ENCODE data around the gene HDAC8.

HDAC8 gene

GRCh38 chrX:72312311-72312940 is 260.2 kb downstream of the HDAC8 start:
- H3K4me3 ChIP-seq (ENCODE audit: low read length) = no peak overlapping the region
- H3K27me3 ChIP-seq (ENCODE audit: insufficient read depth, low read length) = peaks cover 44% of the 10 kb centered on the region
- no peak overlapping the region for H2AFZ ChIP-seq (ENCODE audit: low read depth, low read length)
- peaks cover 3% of the 10 kb centered on the region for H3K4me1 ChIP-seq (ENCODE audit: insufficient read depth, low read length)
- no peaks in the 10 kb centered on the region for H3K9me3 ChIP-seq (ENCODE audit: low read length)
- no peaks in the 10 kb centered on the region for H3K36me3 ChIP-seq (ENCODE audit: insufficient read depth, low read length)

GRCh38 chrX:72309297-72310071 is 263.2 kb downstream of the HDAC8 start:
- Histone ChIP-seq H3K9me3 (ENCODE audit: low read length) (no peaks in the 10 kb centered on the region), H3K4me1 (ENCODE audit: insufficient read depth, low read length) (peaks cover 5% of the 10 kb centered on the region), H3K4me3 (ENCODE audit: low read length) (peak overlapping the region; percentile 34), H2AFZ (ENCODE audit: low read depth, low read length) (peak overlapping the region; percentile 2), H3K36me3 (ENCODE audit: insufficient read depth, low read length) (no peaks in the 10 kb centered on the region), H3K27me3 (ENCODE audit: insufficient read depth, low read length) (peaks cover 52% of the 10 kb centered on the region)

- H2AFZ ChIP-seq (ENCODE audit: low read depth, low read length) = peak overlapping the region; percentile 2
- no peaks in the 10 kb centered on the region for H3K36me3 ChIP-seq (ENCODE audit: insufficient read depth, low read length)
- H3K4me1 ChIP-seq (ENCODE audit: insufficient read depth, low read length) = peaks cover 7% of the 10 kb centered on the region
- peaks cover 45% of the 10 kb centered on the region for H3K27me3 ChIP-seq (ENCODE audit: insufficient read depth, low read length)
- peak overlapping the region; percentile 34 for H3K4me3 ChIP-seq (ENCODE audit: low read length)
- no peaks in the 10 kb centered on the region for H3K9me3 ChIP-seq (ENCODE audit: low read length)
Measured at GRCh38 chrX:72308566-72309296, 263.9 kb downstream of the HDAC8 start.

GRCh38 chrX:72308209-72308565 is 264.5 kb downstream of the HDAC8 start:
- no peaks in the 10 kb centered on the region for H3K36me3 ChIP-seq (ENCODE audit: insufficient read depth, low read length)
- no peak overlapping the region for H3K4me3 ChIP-seq (ENCODE audit: low read length)
- peaks cover 40% of the 10 kb centered on the region for H3K27me3 ChIP-seq (ENCODE audit: insufficient read depth, low read length)
- H2AFZ ChIP-seq (ENCODE audit: low read depth, low read length) = no peak overlapping the region
- peaks cover 7% of the 10 kb centered on the region for H3K4me1 ChIP-seq (ENCODE audit: insufficient read depth, low read length)
- H3K9me3 ChIP-seq (ENCODE audit: low read length) = no peaks in the 10 kb centered on the region

GRCh38 chrX:72307646-72308051 is 265.0 kb downstream of the HDAC8 start:
- H3K4me1 ChIP-seq (ENCODE audit: insufficient read depth, low read length) = peaks cover 7% of the 10 kb centered on the region
- H3K36me3 ChIP-seq (ENCODE audit: insufficient read depth, low read length) = no peaks in the 10 kb centered on the region
- no peak overlapping the region for H3K4me3 ChIP-seq (ENCODE audit: low read length)
- H3K9me3 ChIP-seq (ENCODE audit: low read length) = no peaks in the 10 kb centered on the region
- H2AFZ ChIP-seq (ENCODE audit: low read depth, low read length) = peak overlapping the region; percentile 40
- peaks cover 43% of the 10 kb centered on the region for H3K27me3 ChIP-seq (ENCODE audit: insufficient read depth, low read length)

GRCh38 chrX:72306851-72307645 is 265.6 kb downstream of the HDAC8 start:
- Histone ChIP-seq H3K4me3 (ENCODE audit: low read length) (peak overlapping the region; percentile 69), H3K4me1 (ENCODE audit: insufficient read depth, low read length) (peaks cover 7% of the 10 kb centered on the region), H3K27me3 (ENCODE audit: insufficient read depth, low read length) (peaks cover 40% of the 10 kb centered on the region), H3K36me3 (ENCODE audit: insufficient read depth, low read length) (no peaks in the 10 kb centered on the region), H3K9me3 (ENCODE audit: low read length) (no peaks in the 10 kb centered on the region), H2AFZ (ENCODE audit: low read depth, low read length) (peak overlapping the region; percentile 40)

- H3K9me3 ChIP-seq (ENCODE audit: low read length) = no peaks in the 10 kb centered on the region
- peaks cover 2% of the 10 kb centered on the region for H3K36me3 ChIP-seq (ENCODE audit: insufficient read depth, low read length)
- peaks cover 42% of the 10 kb centered on the region for H3K27me3 ChIP-seq (ENCODE audit: insufficient read depth, low read length)
- peaks cover 7% of the 10 kb centered on the region for H3K4me1 ChIP-seq (ENCODE audit: insufficient read depth, low read length)
- peak overlapping the region; percentile 69 for H3K4me3 ChIP-seq (ENCODE audit: low read length)
- peak overlapping the region; percentile 49 for H2AFZ ChIP-seq (ENCODE audit: low read depth, low read length)
Measured at GRCh38 chrX:72306085-72306801, 266.4 kb downstream of the HDAC8 start.

DNA sequence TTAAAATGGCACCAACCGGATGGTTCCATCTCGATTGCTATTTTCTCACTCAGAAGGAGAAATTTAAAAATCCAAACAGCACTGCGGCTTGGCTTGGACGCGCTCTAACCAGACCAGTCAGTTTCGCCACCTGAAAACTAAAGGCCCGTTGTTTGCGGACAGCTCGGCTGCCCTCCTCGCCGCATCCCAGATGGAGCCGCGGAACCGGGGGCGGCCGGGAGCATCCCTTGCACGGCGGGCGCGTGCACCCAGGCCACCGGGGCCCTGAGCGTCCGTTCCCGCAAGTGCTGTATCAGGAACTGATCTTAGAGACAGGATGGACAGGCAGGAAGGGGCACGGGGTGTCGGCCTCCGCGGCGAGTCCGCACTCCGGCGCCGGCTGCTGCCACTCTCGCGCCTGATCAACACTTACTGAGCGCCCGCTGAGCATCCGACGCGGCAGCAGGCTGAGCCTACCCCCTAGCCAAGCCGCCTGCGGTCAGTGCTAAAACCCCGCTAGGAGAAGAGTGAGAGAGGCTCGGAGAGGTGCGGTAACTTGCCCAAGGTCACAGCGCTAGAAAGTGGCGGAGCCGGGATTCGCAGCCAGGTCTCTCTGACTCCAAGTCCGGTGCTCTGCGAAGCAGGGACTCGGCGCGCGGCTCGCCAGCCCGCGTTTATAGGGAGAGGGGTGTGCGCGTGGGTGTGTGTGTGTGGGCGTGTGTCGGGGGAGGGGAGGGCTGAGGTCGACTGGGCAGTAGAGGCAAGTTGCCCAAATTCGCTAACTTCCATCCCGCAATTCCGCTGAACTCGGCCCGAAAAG is 267.2 kb downstream of the HDAC8 start, which contains the start of gene CITED1:
CITED1 (minus strand) TSS at position 629 of the 799 bp plus-strand sequence. CDS start 3,045 bp downstream, outside the sequence.
- H3K9me3 ChIP-seq (ENCODE audit: low read length) = no peaks in the 10 kb centered on the region
- peaks cover 5% of the 10 kb centered on the region for H3K36me3 ChIP-seq (ENCODE audit: insufficient read depth, low read length)
- peak within 1 kb of the TSS; percentile 69 for H3K4me3 ChIP-seq (ENCODE audit: low read length)
- H3K27me3 ChIP-seq (ENCODE audit: insufficient read depth, low read length) = peaks cover 49% of the 10 kb centered on the region
- peak within 1 kb of the TSS; percentile 49 for H2AFZ ChIP-seq (ENCODE audit: low read depth, low read length)
- H3K4me1 ChIP-seq (ENCODE audit: insufficient read depth, low read length) = peaks cover 7% of the 10 kb centered on the region

DNA sequence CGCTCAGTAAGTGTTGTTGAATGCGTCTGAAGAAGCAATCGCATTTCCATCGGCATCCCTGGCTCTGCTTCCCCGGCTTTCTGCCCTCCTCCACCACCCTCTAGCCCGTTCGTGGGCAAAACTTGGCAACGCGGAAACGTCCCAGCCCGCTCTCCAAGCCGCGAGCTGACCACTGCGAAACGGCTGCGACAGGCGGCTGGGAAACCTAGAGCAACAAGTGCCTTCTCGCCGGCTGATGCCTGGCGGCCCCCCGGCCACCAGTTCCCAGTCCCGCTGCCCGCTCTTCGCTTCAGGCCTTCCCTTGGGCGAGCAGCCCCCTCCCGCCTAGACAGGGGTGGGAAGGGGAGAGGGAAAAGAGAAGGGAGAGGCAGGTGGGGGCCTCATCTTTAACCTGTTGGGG is 267.8 kb downstream of the HDAC8 start:
- Histone ChIP-seq H2AFZ (ENCODE audit: low read depth, low read length) (peak overlapping the region; percentile 49), H3K36me3 (ENCODE audit: insufficient read depth, low read length) (peaks cover 5% of the 10 kb centered on the region), H3K4me3 (ENCODE audit: low read length) (peak overlapping the region; percentile 69), H3K9me3 (ENCODE audit: low read length) (no peaks in the 10 kb centered on the region), H3K27me3 (ENCODE audit: insufficient read depth, low read length) (peaks cover 50% of the 10 kb centered on the region), H3K4me1 (ENCODE audit: insufficient read depth, low read length) (peaks cover 7% of the 10 kb centered on the region)

DNA sequence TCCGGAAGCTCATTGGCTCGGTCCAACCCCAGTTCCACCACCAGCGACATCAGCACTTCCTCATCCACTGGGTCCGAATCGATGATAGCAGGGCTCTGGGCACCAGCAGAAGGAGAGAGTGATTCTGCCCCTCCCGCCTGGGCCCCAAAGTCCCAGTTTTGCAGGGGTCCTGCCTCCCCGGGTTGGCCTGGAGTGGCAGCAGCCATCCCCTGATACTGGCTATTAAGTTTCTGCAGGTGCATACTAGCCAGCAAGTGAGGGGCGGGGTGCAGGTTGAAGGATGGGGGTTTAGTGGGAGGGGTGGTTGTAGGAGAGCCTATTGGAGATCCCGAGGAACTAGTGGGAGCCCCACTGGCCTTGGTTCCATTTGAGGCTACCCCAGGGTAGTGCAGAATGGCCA is 270.9 kb downstream of the HDAC8 start:
- Histone ChIP-seq H3K4me3 (ENCODE audit: low read length) (no peak overlapping the region), H3K36me3 (ENCODE audit: insufficient read depth, low read length) (peaks cover 5% of the 10 kb centered on the region), H3K27me3 (ENCODE audit: insufficient read depth, low read length) (peaks cover 33% of the 10 kb centered on the region), H3K9me3 (ENCODE audit: low read length) (no peaks in the 10 kb centered on the region), H2AFZ (ENCODE audit: low read depth, low read length) (no peak overlapping the region), H3K4me1 (ENCODE audit: insufficient read depth, low read length) (peaks cover 2% of the 10 kb centered on the region)

DNA sequence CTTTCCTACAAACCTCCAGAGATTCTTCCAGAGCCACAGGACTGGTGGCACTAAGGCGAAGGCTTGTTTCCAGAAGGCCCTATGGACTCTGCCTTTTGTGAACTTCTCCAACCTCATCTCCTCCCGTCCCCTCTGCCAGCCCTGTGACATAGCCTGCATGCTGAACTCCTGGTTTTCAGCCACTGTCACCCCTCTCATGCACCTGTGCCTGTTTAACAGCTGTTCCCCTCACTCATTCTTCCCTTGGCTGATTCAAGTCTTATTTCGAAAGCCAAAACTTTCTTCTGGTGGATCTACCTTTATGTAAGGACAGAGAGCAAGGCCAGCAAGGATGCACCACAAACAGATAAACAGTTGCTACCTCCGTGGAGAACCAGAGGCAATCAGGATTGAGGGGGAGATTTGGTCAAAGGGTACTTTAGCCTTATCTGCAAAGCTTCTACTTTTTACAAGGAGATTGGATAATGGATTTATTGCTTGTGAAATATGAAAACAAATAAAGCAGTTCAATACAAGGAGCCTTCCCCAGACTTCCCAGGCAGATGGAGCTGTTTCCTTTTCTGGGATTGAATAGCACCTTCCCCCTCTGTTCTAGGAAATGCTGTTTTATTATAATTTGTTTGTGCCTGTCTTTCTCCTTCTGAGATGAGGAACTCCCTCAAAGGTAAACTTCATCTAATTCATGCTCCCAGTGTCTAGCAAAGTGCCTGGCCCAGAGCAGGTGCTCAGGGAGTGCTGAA is 272.6 kb downstream of the HDAC8 start:
- peaks cover 23% of the 10 kb centered on the region for H3K27me3 ChIP-seq (ENCODE audit: insufficient read depth, low read length)
- H3K36me3 ChIP-seq (ENCODE audit: insufficient read depth, low read length) = peaks cover 5% of the 10 kb centered on the region
- H3K4me3 ChIP-seq (ENCODE audit: low read length) = no peak overlapping the region
- peaks cover 2% of the 10 kb centered on the region for H3K4me1 ChIP-seq (ENCODE audit: insufficient read depth, low read length)
- H2AFZ ChIP-seq (ENCODE audit: low read depth, low read length) = no peak overlapping the region
- no peaks in the 10 kb centered on the region for H3K9me3 ChIP-seq (ENCODE audit: low read length)
